ENCODE data around the gene CAV3.

CAV3 gene

GRCh38 chr3:8767667-8768363 is 34.2 kb downstream of the CAV3 start:
- H3K27me3 ChIP-seq (ENCODE audit: control insufficient read depth, insufficient read depth, low read length), result peaks cover 45% of the 10 kb centered on the region
- no peaks in the 10 kb centered on the region for H3K9me3 ChIP-seq (ENCODE audit: control insufficient read depth, low read length)
- no peak overlapping the region for H3K4me3 ChIP-seq (ENCODE audit: low read length)
- no peak overlapping the region for H3K9ac ChIP-seq (ENCODE audit: low read length)
- H3K36me3 ChIP-seq (ENCODE audit: control insufficient read depth, insufficient read depth, low read length), result no peaks in the 10 kb centered on the region
- H3K4me1 ChIP-seq (ENCODE audit: control insufficient read depth, insufficient read depth, low read length), result peaks cover 25% of the 10 kb centered on the region

DNA sequence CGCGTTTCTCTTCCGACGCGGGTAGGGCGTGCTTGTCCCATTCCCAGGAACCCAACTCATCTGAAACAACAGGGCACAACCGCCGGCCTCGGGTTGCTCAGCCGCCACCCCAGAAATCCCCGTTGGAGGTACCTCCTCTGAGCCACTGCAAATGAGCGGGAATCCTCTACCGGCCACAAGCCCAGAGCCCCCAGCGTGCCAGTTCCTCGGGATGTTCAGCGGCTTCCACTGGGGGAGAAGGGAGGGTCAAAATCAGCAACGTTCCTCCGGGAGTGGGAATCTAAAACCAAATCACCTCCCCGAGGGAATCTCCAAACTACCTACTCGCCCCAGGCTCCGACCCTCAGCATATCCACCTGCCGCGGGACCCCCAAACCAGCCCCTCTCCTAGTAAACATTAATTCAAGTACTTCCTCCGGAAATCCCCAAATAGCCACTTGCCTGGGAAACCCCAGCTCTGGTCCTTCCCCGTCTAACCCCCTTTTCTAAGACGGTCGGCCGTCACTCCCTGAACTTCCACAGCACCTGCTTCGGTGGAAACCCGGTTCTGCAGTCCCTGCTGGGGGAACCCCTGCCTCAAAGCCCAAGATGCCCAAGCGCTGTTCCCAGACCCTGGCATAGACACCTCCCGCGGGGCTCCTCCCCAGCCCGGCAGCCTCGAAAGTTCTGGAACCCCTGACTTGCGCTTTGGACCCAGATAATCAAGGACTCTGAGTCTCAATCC is 34.9 kb downstream of the CAV3 start:
- no peak overlapping the region for H3K4me3 ChIP-seq (ENCODE audit: low read length)
- peaks cover 45% of the 10 kb centered on the region for H3K27me3 ChIP-seq (ENCODE audit: control insufficient read depth, insufficient read depth, low read length)
- H3K9me3 ChIP-seq (ENCODE audit: control insufficient read depth, low read length), result no peaks in the 10 kb centered on the region
- no peak overlapping the region for H3K9ac ChIP-seq (ENCODE audit: low read length)
- no peaks in the 10 kb centered on the region for H3K36me3 ChIP-seq (ENCODE audit: control insufficient read depth, insufficient read depth, low read length)
- peaks cover 25% of the 10 kb centered on the region for H3K4me1 ChIP-seq (ENCODE audit: control insufficient read depth, insufficient read depth, low read length)

DNA sequence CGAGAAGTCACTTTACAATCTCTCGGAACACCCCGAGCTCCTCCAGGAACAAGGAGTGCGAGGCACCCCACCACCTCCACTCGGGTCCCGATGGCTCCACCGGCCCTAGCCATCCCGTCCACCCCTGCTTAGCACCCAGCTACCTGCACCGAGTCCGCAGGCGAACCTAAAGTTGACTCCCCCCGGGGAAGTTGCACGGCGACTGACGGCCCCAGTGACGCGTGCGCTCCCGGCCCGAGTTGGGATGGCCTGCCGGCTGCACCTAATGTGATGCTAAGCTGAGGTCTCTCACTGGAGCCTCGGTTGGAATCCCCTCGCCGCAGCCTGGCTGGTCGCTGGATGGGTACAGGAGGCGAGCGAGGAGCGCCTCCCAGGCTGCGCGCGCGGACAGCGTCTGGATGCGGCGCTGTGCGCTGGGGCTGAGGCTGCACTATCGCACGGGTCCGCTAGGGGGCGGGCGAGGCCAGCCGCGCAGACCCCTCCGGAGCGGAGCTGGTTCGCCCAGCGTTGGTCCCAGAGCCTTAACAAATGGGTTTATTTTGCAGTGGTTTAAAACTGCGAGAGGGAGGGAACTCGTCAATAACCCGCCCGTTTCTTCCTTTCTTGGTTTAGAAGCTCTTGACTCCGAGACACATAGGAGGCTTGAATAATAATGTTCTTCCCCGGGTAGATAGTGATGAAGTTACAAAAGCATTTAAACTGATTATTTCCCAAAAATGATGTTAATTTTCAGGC is 35.7 kb downstream of the CAV3 start, which contains the start of gene OXTR:
TSS of gene OXTR (minus strand) at position 526 of the 735 bp plus-strand sequence. CDS start 1,426 bp downstream, outside the sequence.
- H3K4me1 ChIP-seq (ENCODE audit: control insufficient read depth, insufficient read depth, low read length), result peaks cover 25% of the 10 kb centered on the region
- no peak within 1 kb of the TSS for H3K9ac ChIP-seq (ENCODE audit: low read length)
- peak within 1 kb of the TSS; percentile 19 for H3K4me3 ChIP-seq (ENCODE audit: low read length)
- no peaks in the 10 kb centered on the region for H3K36me3 ChIP-seq (ENCODE audit: control insufficient read depth, insufficient read depth, low read length)
- no peaks in the 10 kb centered on the region for H3K9me3 ChIP-seq (ENCODE audit: control insufficient read depth, low read length)
- H3K27me3 ChIP-seq (ENCODE audit: control insufficient read depth, insufficient read depth, low read length), result peaks cover 45% of the 10 kb centered on the region

DNA sequence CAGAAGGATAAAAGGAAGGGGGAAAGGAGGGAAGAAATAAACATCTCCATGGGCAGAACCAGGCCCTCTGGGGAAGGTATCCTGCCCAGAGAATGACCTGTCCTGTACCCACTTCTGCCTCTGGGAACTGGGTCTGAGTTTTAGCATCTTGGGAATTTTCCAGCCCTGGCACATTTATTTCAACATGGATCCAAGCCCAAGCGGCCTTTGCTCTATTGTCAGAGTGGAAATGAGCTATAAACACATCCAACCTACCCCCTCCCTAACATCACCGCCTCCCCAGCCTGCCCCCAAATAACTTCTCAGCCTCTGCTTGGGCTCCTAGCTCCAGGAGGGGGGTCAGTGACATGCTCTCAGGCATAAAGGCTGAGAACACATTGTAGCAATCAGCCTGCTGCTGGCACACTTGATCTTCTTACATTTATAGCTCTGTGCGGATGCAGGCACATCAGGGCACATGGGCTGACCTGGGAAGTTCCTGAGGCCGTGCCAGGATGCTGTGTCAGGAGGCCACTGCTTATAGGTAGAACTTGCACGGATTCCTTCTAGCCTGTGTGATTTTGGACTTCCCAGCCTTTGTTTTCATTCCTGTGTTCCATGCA is 40.4 kb downstream of the CAV3 start:
- no peaks in the 10 kb centered on the region for H3K36me3 ChIP-seq (ENCODE audit: control insufficient read depth, insufficient read depth, low read length)
- H3K4me1 ChIP-seq (ENCODE audit: control insufficient read depth, insufficient read depth, low read length), result peaks cover 5% of the 10 kb centered on the region
- H3K9ac ChIP-seq (ENCODE audit: low read length), result no peak overlapping the region
- H3K4me3 ChIP-seq (ENCODE audit: low read length), result no peak overlapping the region
- H3K27me3 ChIP-seq (ENCODE audit: control insufficient read depth, insufficient read depth, low read length), result peaks cover 22% of the 10 kb centered on the region
- H3K9me3 ChIP-seq (ENCODE audit: control insufficient read depth, low read length), result no peaks in the 10 kb centered on the region

GRCh38 chr3:8775181-8775580 is 41.6 kb downstream of the CAV3 start:
- no peaks in the 10 kb centered on the region for H3K36me3 ChIP-seq (ENCODE audit: control insufficient read depth, insufficient read depth, low read length)
- no peaks in the 10 kb centered on the region for H3K9me3 ChIP-seq (ENCODE audit: control insufficient read depth, low read length)
- peaks cover 11% of the 10 kb centered on the region for H3K27me3 ChIP-seq (ENCODE audit: control insufficient read depth, insufficient read depth, low read length)
- no peak overlapping the region for H3K9ac ChIP-seq (ENCODE audit: low read length)
- no peaks in the 10 kb centered on the region for H3K4me1 ChIP-seq (ENCODE audit: control insufficient read depth, insufficient read depth, low read length)
- no peak overlapping the region for H3K4me3 ChIP-seq (ENCODE audit: low read length)

DNA sequence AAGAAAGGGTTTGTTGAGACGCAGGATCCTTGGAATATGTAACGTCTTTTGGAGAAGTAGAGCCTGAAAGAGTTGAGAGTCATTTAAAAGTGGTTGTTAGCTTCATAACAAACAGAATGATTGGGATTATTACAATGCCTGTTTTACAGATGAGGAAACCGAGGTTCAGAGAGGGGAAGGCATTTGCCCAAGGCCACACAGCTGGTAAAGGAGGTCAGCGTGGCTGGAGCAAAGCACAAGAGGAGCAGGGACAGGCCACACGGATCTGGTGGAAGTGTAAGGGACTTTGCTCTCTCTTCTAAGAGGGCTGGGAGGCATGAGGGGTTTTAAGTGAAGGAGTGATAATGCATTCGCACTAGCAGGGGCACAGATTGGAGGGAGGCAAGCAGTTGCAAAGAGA is 42.0 kb downstream of the CAV3 start:
- Histone ChIP-seq H3K4me1 (ENCODE audit: control insufficient read depth, insufficient read depth, low read length) (no peaks in the 10 kb centered on the region), H3K9ac (ENCODE audit: low read length) (no peak overlapping the region), H3K4me3 (ENCODE audit: low read length) (no peak overlapping the region), H3K36me3 (ENCODE audit: control insufficient read depth, insufficient read depth, low read length) (no peaks in the 10 kb centered on the region), H3K27me3 (ENCODE audit: control insufficient read depth, insufficient read depth, low read length) (peaks cover 6% of the 10 kb centered on the region), H3K9me3 (ENCODE audit: control insufficient read depth, low read length) (no peaks in the 10 kb centered on the region)

- Histone ChIP-seq H3K4me3 (ENCODE audit: low read length) (no peak overlapping the region), H3K9me3 (ENCODE audit: control insufficient read depth, low read length) (no peaks in the 10 kb centered on the region), H3K27me3 (ENCODE audit: control insufficient read depth, insufficient read depth, low read length) (peaks cover 3% of the 10 kb centered on the region), H3K36me3 (ENCODE audit: control insufficient read depth, insufficient read depth, low read length) (no peaks in the 10 kb centered on the region), H3K4me1 (ENCODE audit: control insufficient read depth, insufficient read depth, low read length) (no peaks in the 10 kb centered on the region), H3K9ac (ENCODE audit: low read length) (no peak overlapping the region)
Measured at GRCh38 chr3:8776406-8776805, 42.8 kb downstream of the CAV3 start.

DNA sequence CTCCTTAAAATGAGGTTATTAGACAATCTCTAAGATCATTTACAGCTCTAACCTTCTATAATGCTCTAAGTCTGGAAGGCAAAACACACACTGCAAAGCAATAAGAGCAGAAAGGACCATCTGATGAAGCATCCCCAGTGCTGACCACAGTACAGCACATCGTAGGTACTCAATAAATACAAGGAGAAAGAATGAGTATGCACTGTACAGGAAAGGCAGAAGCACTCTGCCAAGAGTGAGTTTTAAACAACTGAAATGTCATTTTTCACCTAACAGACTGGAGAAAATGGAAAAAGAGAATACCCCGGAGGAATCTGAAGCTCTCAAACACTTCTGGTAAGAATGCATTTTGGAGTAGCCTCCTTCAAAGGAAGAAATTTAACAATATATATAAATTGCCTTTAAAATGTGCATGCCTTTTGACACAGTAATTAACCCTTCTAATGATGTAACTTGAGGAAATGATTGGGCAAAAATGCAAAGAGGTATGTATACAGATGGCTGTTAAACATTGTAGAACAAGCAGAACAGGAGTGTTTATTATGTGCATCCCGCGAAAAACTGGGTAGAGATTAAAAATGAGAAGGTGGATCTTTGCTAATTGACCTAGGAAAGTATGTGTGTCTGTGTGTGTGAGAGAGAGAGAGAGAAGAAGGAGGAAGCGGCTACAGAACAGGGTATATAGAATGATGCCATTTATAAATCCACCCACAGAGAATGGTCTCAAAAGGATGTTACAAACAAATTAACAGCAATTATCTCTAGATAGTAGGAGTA is 43.8 kb downstream of the CAV3 start:
- Histone ChIP-seq H3K4me3 (ENCODE audit: low read length) (no peak overlapping the region), H3K36me3 (ENCODE audit: control insufficient read depth, insufficient read depth, low read length) (no peaks in the 10 kb centered on the region), H3K27me3 (ENCODE audit: control insufficient read depth, insufficient read depth, low read length) (peaks cover 3% of the 10 kb centered on the region), H3K9me3 (ENCODE audit: control insufficient read depth, low read length) (no peaks in the 10 kb centered on the region), H3K4me1 (ENCODE audit: control insufficient read depth, insufficient read depth, low read length) (no peaks in the 10 kb centered on the region), H3K9ac (ENCODE audit: low read length) (no peak overlapping the region)

DNA sequence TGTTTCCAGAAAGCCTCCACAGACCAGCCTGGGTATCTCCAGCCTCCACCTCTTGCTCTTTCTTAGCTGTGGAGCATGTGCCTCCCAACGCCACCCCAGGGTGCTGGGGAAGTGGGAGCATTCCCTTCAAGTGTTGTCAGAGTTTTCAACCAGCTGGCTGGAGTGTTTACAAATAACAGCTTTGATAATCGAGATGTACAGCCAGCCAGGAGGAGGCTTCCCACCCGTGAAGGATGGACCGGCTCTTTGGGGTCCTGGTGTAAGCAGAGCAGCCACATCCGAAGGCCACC is 44.3 kb downstream of the CAV3 start:
- Histone ChIP-seq H3K4me1 (ENCODE audit: control insufficient read depth, insufficient read depth, low read length) (no peaks in the 10 kb centered on the region), H3K27me3 (ENCODE audit: control insufficient read depth, insufficient read depth, low read length) (peaks cover 3% of the 10 kb centered on the region), H3K9me3 (ENCODE audit: control insufficient read depth, low read length) (no peaks in the 10 kb centered on the region), H3K9ac (ENCODE audit: low read length) (no peak overlapping the region), H3K36me3 (ENCODE audit: control insufficient read depth, insufficient read depth, low read length) (no peaks in the 10 kb centered on the region), H3K4me3 (ENCODE audit: low read length) (no peak overlapping the region)

DNA sequence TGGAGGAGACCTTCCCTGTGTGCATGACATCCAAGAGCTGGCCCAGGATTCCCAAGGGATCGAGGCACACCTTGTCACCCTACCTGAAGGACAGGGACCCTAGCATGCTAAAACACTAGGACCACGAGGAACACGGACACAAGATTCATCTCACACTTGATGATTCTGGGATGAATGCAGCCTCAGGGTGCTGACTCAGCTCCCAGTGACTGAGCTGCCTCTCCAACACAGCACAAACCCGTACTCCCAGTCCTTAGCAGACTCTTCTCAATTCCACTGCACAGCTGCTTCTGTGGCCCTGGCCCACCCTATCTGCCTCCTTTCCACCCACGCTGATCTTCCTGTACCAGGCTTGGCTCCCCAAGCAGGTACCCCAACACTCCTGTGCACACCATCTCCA is 44.9 kb downstream of the CAV3 start:
- Histone ChIP-seq H3K9ac (ENCODE audit: low read length) (no peak overlapping the region), H3K36me3 (ENCODE audit: control insufficient read depth, insufficient read depth, low read length) (no peaks in the 10 kb centered on the region), H3K4me1 (ENCODE audit: control insufficient read depth, insufficient read depth, low read length) (no peaks in the 10 kb centered on the region), H3K9me3 (ENCODE audit: control insufficient read depth, low read length) (no peaks in the 10 kb centered on the region), H3K4me3 (ENCODE audit: low read length) (no peak overlapping the region), H3K27me3 (ENCODE audit: control insufficient read depth, insufficient read depth, low read length) (peaks cover 3% of the 10 kb centered on the region)

- Histone ChIP-seq H3K27me3 (ENCODE audit: control insufficient read depth, insufficient read depth, low read length) (peaks cover 3% of the 10 kb centered on the region), H3K4me1 (ENCODE audit: control insufficient read depth, insufficient read depth, low read length) (no peaks in the 10 kb centered on the region), H3K36me3 (ENCODE audit: control insufficient read depth, insufficient read depth, low read length) (no peaks in the 10 kb centered on the region), H3K9ac (ENCODE audit: low read length) (no peak overlapping the region), H3K4me3 (ENCODE audit: low read length) (no peak overlapping the region), H3K9me3 (ENCODE audit: control insufficient read depth, low read length) (no peaks in the 10 kb centered on the region)
Measured at GRCh38 chr3:8780279-8780678, 46.7 kb downstream of the CAV3 start.

Measured in mucosa of stomach (tissue), 1 donor.